HG03354 (cell line): ENCODE data around the gene DPP6.

Source experiments
- ATAC-seq: cut with Tn5 transposase; IDR thresholded peaks from one replicate; pipeline ENCODE4 v1.9.1; 2021; ENCODE audit warnings: mild to moderate bottlenecking; ENCODE audit not compliant: unreplicated experiment, poor library complexity, severe bottlenecking

The DPP6 gene

DNA sequence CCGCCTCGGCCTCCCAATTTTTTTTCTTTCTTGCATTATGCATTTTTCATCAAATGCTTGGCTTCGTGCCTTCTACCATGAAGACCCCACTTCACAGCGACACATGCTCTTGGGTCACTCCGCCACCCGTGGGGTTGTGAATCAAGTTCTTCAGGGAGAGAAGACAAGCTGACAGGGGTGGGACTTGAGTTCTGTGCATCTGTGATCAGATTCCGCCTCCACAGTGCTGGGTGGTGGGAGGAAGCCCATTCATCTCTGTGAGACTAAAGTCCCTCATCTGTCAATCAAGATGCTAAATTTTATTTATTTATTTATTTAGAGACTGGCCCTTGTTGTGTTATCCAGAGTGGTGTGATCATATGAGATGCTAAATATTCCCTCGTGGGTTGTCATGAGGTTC is 333.0 kb downstream of the DPP6 start:
- no peak for ATAC-seq

DNA sequence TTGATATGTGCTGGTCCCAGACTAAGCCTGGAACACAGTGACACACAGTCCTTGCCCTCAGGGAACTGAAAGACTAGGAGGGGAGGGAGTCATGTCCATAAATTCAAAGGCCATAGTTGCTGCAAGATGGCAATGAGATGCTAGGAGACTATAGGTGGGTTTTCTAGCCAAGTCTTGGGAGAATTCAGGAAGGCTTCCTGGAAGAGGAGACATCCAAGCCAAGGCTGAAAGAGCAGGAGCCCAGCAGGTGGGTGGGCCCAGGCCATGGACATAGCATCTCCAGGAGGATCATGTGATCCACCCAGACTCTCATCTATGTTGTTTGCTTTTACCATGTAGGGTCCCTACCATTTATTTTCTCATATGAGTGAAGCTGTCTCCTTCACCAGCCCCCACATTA is 335.1 kb downstream of the DPP6 start:
- no peak for ATAC-seq

DNA sequence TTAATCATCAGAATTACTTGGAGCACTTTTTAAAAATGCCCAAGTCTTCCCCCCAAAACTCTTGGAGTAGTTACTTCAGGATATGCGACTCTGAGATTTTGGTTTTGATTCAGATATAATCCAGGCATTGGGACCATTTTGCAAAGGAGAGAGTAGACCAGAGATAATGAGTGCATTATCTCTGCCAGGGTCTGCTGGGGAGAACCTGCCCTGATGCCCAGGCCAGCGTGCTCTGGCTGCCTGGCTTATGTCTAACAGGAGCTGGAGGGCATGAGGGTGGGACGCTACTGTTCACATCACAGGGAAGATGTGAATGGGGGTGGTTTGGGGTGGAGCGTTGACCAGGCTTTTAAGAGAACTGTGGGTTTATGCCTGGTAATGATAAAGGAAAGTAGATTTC is 336.2 kb downstream of the DPP6 start:
- no peak for ATAC-seq

DNA sequence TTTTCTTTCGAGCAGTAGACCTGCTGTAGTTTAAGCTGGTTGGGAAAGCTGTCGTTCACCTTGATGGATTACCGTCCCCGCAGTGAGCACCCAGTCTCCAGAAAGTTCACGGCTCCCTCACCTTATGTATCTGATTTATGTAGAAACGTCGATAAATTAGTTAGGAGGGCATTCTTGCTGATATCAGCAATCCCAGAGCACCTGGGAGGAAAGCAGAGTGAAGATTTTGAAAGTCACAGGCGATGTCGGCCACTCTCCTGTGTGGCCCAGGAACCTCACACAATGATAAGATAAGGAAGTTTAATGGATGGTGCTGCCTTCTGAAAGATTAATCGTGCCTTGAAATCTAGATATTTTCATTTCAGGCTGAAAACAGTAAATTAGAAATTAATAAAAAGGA is 336.8 kb downstream of the DPP6 start:
- ATAC-seq: no peak

DNA sequence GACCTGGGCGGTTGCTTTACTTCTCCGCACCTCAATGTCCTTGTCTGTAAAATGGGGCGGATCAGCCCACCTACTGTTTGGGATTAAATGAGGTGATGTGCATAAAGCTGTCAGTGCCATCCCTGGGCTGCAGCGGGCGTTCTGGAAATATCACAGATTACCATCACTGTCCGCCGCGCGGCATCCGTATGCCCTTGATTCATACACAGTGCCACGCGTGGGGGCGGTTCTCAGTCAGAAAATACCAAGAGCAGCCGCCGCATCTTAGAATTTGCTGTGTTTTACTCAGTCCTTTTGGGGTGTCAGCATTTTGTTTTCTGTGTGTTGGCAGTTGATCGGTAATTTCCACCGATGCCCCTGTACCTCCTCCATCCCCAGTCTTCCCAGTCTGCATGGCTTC is 338.8 kb downstream of the DPP6 start:
- no peak for ATAC-seq

DNA sequence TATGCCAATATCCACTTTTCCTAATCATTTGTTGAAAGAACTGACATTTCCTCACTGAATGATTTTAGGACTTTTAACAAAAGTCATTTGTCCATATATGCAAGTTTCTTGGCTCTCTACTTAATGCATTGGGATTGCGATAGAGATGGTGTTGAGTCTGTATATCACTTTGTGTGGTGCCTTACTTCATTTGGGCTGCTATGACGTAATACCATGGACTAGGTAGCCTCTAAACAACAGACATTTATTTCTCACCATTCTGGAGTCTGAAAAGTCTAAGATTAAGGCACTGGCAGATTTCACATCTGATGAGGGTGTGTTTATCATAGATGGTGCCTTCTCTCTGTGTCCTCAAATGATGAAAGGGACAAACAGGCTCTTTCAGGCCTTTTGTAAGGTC is 342.6 kb downstream of the DPP6 start:
- no peak for ATAC-seq

DNA sequence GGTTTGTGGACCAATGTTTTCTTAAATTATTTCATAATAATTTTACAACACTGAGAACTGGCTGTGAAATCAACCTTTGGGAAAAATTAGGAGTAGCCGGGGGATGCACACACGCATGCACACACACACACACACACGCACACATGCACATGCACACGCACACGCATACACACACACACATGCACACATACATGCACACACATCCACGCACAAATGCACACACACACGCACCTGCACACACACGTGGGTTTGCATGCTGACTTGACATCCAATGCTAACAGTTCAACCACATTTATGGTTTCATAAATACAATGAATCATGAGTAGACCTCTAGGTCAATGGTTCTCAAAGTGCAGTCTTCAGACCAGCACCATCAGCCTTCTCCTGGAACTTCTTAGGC is 354.1 kb downstream of the DPP6 start:
- no peak for ATAC-seq

DNA sequence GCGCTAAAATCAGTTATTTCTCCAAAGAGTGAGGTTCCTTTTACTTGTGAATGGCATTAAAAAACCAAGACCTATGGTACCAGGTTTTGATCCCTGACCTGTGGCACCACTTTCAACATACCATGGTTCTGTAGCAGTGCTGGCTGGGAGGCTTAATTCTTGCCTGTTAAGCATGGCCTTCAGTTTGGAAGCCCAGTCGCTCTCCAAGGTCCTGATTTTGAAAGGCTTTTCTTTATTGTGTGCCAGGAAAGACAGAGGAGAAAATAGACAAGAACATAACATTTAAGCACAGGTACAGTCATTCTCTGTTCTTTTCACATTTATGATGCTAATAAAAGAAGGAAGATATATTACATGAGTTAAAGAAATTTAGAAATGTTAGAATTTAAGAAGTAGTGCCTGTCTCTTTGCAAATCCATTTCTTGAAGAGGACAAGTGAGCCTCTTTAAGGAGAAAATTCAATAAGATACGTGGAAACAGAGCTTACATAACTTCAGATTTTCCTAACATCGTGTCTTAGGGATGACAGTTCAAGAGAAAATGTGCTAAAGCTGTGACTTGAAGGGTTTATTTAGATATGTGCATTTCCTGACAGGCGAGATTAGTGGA is 357.6 kb downstream of the DPP6 start:
- ATAC-seq: no peak

DNA sequence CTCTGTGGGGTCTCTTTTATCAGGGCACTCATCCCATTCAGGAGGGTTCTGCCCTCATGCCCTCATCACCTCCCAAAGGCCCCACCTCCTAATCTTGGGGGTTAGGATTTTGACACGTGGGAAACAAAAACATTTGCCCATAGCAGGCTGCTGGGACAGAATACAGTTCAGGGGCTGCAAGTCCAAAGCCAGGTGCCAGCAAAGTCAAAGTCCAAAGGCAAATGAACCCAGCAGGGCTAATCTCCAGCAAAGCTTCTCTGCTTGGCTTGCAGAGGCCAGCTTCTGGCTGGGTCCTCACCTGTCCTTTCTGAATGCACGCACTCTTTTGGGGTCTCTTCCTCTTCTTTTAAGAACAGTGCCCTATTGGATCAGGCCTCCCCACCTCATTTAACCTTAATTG is 359.9 kb downstream of the DPP6 start:
- ATAC-seq: no peak

DNA sequence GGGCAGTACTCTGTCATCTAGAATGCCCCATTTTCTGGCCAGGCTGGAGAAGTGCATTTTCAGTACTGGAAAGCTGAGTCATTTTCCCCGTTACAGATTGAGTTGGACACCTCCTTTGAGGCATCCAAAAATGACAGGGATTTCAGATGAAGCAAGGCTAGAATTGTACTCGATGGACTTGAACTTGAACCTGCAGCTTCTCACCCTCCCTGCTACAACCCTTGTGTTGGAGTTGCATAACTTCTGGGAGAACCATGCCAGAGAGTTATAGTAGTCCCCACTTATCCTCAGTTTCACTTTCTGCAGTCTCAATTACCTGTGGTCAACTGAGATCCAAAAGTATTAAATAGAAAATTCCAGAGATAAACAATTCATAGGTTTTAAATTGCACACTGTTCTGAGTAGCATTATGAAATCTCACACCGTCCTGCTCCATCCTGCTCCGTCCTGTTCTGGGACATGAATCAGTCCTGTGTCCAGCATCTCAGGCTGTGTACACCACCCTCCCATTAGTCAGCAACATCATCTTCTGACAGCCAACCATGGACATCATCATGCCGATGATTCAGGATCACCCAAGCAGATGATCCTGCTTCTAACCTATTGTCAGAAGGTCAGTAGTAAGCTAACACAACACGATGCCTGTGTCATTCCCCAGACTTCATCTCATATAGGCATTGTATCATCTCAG is 363.7 kb downstream of the DPP6 start:
- ATAC-seq: no peak

DNA sequence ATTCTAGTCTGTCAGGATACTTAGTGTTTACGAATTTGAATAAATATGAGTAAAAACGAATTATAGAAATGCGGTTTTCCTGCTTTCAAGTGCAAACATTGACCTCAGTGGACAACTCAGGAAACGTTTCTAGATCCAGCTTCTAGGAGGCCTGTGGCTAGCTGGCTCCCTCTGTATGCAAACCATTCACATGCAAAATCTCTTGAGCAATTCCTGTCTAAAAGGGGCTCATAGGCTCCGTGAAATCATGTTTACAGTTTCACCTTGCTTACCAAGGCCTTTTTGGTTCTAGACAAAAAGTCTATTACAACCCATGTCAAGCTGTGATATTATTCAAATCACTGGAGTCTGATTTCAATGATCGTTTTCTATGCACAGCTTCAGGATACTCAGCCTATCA is 364.5 kb downstream of the DPP6 start:
- no peak for ATAC-seq

DNA sequence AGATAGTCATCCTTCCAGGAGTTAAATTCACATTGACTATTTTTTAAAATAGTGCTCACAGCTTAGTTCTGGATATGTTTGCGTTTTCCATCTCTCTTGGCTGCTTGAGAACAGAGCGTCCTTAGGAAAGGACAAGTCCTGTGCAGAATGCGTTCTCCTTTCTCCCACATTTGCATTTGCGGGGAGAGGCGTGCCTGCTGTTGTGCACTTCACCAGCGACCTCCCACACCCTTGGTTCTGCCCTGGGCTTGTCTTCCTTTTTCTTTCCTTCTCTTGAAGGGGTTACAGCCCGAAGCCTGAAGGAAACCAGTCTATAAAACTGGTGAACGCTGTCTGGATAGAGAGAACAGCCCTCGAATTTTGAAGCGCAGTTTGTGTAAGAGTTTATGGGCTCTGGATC is 367.1 kb downstream of the DPP6 start:
- ATAC-seq: no peak

DNA sequence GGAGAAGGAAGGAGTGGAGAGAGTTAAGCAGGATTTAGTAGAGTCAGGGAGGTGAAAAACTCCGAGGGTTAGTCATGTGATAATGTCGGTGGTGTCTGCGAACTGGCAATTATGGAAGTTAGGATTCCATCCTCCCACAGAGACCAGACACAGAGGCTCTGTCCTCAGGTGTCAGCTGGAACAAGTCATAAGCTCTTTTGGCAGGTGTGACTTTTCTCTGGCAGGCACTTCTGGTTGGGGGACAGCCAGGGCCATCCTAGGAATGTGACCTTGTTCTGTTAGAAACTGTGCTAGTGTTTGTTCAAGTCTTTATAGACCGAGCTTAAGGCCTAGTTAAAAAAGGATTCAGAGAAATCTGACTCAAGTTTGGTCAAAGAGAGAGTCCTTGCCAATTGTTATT is 371.0 kb downstream of the DPP6 start:
- no peak for ATAC-seq

DNA sequence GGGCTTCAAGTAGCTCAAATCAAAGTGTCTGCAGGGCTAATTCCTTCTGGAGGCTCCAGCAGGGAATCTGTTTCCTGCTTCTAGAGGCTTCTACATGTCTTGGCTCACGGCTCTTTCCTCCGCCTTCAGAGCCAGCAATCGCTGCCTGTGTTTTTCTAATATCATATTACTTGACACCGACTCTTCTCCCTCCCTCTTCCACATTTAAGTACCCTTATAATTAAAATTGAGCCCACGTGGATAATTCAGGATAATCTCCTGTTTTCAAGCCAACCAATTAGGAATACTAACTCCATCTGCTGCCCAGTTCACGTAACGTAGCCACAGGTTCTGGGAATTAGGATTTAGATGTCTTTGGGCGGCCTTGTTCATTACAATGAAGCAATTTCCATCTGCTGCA is 372.2 kb downstream of the DPP6 start:
- no peak for ATAC-seq

DNA sequence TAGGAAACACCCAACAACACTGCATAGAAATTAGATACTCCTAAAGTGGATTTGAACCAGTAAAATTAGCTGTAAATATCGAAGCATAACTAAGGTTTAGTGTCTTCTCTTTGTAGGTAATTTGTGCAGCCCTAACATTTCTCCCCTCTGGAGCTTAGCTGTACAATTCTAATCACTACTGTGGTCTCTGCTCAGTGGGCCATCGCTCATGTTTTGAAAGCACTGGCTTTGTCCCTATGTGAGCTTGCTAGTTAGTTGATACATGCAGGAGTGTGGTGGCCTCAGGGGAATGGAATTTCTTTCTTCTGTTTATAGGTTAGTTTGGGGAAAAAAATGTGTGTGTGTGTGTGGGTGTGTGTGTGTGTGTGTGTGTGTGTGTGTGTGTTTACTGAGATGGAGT is 373.1 kb downstream of the DPP6 start:
- ATAC-seq: no peak

DNA sequence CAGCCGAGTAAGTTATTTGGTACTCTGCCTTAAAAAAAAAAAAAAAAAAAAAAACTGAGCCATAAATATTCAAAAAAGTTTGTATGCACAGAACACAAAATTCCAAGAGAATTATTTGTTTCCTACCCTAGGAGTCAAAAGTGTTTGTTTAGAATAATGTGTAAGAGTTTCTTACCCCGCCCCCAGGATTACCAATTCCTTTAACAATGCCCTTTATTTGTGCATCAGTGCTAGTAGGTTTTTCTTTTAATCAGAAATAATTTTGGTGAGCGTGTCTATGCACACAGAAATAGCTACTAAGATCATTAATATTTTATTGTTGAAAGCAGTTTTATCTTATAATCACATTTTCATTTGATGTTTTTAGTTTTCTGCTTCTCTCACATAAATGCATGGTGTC is 374.6 kb downstream of the DPP6 start:
- ATAC-seq: no peak

DNA sequence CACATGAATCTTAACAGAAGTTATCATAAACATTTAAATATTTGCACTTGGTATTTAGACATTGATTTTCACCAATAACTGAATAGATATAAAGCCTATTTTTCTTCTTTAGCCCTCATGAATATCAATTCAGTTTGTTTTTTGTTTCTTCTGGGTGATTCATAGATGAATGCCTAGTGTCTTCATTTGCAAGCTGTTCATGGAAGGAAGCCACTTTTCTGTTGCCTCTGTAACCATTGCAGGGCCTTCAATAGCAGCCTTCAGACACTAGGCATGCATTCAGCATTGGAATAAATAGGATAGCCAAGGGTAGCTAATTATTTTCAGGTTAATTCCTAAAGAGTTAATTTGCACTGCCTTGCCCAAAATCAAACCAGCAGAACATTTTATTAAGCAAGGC is 375.3 kb downstream of the DPP6 start:
- no peak for ATAC-seq

DNA sequence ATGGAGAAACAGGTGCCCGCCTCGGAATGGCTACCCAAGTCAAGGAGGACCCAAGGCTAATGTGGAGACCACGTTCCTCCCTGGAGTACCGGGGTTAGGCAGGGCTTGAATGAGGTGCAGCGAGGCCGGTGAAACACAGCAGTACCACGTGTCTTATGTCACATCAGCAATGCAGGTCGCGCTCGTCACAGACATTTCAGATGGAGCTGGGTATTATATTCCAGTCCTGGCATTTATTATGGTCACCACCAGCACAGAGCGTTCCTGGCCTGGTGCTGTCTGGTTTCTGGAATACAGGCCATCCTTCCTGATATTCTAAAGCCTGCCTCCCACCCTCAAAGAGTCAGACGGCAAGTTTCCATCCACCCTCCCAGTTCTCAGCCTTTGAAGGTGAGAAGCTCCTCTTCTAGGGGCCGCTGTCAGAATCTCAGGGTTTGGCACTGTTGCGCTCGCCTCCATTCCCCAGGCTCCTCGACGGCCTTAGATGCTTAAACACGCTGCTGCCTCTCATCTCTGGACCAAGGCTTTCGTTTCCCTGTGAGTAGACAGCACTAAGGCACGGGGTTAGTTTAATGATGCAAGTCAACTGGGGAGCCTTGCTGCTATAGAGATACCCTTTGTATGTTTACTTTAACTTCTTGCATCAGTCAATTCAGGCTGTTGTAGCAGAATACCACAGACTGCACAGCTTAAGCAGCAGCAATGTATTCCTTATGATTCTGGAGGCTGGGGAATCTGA is 377.6 kb downstream of the DPP6 start:
- no peak for ATAC-seq

DNA sequence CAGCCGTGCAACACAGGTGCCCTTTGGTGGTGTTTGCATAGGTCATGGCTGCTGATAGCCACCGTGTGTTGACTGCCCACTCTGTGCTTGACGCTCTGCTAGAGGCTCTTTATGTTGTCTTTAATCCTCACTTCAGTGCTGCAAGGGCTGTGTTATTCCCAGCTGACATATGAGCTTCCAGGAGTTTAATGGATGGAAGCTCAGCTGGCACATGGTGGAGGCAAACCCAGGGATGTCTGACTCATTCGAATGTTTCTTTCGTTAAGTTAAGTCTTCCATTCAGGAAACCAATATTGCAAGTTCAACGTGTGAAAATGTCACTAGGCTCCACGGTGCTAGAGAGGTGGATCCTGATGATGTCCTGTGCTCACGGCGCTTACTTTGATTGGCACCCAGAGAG is 378.4 kb downstream of the DPP6 start:
- ATAC-seq: no peak

DNA sequence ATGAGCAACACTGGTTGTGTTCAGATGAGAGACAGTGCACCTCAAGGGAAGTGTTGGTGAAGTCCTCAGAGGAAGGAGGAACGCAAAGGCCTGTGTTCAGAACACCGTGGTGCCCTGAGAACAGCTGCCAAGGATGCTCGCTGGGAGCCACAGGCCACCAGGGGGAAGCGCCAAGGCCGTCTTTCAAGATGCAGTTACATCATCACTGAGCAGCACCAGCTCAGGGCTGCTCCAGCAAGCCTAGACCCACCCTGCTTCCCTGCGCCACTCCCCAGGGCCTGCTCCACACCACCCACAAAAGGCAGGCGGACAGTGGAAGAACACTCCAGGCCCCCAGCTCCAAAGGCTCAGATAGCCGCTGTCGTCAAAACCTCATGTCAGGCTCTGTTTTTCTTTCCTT is 378.8 kb downstream of the DPP6 start:
- ATAC-seq: no peak
